GM19023 (cell line): ENCODE data around the gene CIAO2A.
A peak's percentile ranks its signal among the peaks of the same experiment; 100 is the strongest.
"Not testable (repeated sequence)": the region's sequence is repeated elsewhere in the genome, so short reads cannot be mapped to it uniquely, and the experiment has no call there.

ENCODE experiments used
- ATAC-seq: cut with Tn5 transposase; IDR thresholded peaks from one replicate; pipeline ENCODE4 v1.9.1; 2021; ENCODE audit warnings: mild to moderate bottlenecking, moderate library complexity; ENCODE audit not compliant: unreplicated experiment

CIAO2A gene, protein sequence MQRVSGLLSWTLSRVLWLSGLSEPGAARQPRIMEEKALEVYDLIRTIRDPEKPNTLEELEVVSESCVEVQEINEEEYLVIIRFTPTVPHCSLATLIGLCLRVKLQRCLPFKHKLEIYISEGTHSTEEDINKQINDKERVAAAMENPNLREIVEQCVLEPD

DNA sequence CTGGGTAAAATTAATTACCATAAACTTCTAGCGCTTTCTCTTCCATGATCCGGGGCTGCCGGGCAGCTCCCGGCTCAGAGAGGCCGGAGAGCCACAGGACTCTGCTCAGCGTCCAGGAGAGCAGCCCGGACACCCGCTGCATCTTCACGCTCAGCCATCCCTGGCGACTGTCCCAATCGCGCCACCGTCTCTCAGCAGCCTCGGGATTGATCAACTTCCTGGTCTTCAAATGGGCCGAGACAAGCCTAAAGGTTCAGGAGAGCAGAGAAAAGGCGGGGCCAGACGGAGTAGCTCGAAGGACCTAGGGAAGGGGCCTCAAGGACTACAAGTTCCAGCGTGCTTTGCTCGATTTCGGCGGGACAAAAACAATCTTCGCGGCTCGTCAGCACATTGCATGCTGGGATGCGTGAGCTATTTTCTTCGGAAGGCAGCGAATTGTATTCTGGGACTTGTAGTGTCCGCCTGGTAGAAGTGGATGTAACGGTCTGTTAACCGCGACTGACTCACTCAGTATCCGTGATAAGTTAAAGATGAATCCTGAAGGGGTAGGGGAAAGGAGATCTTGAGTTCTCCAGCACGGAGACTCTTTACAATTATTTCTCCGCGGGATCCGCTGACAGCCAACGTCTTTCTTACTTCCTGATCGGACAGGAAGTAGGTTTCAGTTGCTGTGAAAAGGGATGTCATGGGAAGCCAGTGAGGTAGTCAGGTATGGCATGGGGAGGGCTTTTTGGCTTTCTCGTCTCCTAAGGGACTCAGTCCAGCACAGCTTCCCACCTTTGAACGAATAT is at the start of gene CIAO2A:
TSS of gene CIAO2A (minus strand) at position 212 of the 791 bp plus-strand sequence. CDS start at position 142, 70 bp downstream.
- ATAC-seq, result peak; percentile 71

DNA sequence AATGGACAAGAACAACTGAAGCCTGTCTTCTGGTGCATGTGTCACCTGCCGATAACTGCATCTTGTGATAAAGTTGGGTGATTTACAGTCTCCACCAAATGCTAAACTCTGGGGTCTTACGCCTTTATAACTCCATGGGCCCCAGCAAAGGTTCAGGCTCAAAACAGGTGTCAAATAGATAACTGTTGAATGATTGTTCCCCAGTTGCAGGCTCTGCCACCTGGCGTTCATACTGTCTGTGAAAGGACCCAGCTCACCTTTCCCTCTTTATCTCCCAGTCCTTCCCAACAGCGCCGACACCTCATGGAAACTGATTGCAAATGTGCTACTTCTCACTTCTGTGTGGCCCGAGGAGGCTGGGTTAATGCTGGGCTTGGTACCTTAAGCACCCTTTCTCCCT is 49.6 kb upstream of the CIAO2A start:
- ATAC-seq, result no peak

DNA sequence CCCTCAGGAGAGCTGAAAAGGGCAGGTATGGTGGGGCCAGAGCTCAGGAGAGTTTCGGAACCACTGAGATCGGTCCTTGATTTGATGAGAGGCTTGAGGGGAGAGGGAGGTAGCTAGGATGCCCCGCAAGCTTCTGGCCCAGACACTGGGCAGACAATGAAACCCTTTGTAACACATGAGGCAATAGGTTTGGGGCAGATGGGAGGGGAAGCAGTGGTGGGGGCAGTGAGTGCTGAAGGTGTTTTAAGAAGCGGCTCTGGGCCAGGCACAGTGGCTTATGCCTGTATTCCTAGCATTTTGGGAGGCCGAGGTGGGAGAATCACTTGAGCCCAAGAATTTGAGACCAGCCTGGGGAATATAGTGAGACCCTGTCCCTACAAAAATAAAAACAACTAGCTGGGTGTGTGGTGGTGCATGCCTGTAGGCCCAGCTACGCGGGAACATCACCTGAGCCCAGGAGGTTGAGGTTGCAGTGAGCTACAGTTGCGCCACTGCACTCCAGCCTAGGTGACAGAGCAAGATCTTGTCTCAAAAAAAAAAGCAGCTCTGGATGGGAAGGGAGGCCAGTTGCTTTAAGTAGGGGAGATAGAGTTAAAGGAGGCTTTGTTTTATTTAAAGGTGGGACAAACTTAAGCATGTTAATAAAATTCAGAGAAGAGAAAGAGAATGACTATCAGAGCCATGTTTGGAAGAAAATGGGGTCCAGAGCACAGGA is 48.3 kb upstream of the CIAO2A start:
- ATAC-seq, result no peak

DNA sequence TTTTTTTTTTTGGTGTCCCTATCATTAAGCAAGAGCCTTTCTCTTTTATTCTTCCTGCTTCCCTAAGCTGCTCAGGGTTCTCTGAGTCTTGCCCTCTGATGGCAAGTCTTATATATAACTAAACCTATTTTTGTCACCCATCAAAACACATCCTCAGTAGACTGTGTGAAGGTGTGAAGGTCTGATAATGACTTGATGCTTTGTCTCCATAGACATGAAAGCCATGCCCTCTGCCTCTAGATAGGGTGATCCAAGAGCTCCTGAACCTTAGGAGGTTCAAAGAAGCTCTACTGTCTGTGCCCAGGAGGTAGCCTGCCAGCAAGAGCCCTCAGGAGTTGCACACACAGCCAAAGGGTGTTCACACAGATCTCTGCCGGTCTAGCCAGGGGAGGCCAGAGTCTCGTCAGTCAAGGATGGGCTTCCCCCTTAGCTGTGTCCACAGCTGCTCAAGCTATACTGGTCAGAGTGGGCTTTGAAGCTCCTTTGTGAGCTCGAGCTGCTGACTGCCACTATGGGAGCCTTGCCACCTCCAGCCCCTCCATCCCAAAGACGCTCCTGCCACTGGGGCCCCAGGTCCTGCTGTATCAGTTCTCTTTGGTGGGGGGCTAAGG is 44.8 kb upstream of the CIAO2A start:
- ATAC-seq, result no peak

DNA sequence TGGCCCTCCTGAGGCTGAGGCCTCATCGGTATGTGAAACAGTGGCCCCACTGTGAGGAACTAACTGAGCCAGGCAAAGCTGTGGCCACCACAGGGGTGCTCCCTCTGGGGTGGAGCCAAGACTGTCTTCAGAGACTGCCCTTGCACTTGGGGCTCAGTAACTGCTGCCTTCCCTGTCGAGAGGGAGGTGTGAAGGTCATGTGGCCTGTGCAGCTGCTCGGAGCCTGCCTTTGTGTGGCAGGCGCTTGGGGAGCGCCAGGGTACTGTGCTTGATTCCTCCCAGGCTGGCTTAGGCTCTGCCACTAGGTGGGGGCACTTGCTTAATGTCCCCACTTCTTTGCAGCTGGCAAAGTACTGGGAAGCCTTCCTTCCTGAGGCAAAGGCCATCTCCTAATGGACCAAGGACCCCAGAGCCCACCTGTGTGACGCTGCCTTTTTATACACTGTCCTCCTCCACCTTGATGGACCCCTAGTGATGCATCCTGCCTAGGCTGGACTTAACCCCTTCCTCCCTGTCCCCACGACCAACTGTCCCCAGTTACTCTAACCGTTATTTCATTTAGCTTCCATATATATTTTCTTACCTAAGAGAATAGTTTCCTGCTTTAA is 43.7 kb upstream of the CIAO2A start:
- no peak for ATAC-seq

DNA sequence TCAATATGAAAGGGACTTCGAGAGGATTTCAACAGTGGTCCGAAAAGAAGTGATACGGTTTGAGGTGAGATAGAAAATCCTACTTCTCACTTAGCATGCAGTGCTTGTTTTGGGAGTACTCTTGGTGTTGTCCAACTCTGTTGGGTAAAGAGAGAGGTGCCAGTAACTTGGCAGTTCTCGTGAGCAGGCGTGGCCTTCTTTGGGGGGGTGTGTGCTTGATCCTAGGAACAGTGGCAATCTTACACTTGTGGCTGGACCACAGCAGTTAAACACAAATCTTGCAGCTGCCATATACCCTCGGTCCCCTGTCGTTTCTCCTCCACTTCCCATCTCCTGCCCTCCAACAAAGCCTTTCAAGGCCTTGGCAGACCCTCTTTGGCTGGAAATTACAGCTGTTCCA is 42.7 kb upstream of the CIAO2A start:
- no peak for ATAC-seq

DNA sequence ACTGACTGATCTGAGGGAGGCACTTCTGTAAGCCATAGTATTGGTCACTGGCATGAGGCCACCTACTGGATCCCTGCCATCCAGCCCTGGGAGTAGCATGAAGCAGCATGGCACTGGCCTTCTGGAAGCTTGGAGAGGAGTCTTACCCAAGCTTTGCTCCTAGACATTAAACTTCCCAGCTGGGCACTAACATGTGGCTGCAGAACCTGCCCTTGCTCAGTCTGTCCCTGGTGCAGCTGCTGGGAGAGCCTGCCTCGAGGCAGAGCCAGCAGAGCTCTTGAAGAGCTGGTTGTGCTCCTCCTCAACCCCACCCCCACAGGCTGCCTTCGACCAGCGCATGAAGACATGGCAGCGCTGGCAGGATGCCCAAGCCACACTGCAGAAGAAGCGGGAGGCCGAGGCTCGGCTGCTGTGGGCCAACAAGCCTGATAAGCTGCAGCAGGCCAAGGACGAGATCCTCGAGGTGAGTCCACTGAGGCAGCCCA is 40.7 kb upstream of the CIAO2A start:
- no peak for ATAC-seq

DNA sequence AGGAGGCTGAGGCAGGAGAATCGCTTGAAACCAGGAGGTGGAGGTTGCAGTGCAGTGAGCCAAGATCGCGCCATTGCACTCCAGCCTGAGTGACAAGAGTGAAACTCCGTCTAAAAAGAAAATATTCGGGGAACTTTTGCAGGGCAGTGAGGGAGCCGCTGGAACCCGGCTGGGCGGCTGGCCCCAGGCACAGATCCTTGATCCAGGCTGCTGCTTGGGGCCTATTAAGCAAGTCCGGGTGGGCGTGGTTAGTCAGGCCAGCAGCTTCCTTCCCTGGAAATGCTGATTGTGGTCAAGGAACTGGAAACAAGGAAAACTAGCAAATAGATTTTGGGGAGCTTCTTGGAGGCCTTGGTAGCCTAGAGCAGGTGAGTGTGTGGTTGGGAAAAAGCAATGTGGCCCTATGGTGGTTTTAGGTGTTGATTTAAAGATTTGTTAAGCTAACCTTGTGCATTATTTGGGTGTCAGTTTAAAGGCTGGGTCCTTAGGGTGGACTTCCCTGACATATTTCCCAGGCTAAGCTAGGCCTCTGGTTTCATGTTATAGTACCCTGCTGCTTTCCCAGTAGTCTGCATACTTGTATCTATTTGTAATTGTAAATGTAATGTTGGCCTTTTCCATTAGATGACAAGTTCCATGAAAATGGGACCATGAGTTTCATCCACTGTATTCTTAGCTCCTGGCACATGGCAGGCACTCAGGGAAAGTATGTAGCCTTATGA is 40.1 kb upstream of the CIAO2A start:
- no peak for ATAC-seq

DNA sequence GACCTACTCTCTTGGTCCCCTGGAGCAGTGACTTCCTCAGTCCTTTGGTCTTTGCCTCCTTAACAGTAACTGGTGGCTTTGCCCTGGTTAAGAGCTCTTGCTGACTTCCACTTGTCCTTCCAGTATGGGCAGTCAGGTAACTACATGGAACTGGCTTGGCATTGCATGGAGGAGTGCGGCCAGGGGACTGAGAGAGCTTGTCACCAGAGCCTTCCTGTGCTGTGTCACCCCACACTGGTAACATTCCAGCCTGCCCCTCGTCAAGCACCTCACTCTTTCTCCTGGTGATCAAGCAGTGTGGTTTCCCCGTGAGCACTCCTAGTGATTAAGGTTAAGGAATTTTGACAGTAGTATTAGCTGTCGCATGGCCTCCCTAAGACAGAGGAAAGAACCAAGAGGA is 38.6 kb upstream of the CIAO2A start:
- no peak for ATAC-seq

DNA sequence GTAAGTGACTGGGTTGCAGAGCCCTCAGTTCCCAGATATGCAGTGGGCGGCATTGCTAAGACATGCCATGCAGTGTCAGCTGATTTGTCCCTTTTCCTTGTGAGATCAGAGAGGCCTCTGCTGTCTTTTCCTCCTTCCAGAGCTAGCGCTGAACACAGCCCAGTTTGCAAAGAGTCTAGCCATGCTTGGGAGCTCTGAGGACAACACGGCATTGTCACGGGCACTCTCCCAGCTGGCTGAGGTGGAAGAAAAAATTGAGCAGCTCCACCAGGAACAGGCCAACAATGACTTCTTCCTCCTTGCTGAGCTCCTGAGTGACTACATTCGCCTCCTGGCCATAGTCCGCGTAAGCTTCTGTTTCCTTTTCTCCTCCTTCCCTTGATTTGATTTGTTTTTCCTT is 37.9 kb upstream of the CIAO2A start:
- no peak for ATAC-seq

DNA sequence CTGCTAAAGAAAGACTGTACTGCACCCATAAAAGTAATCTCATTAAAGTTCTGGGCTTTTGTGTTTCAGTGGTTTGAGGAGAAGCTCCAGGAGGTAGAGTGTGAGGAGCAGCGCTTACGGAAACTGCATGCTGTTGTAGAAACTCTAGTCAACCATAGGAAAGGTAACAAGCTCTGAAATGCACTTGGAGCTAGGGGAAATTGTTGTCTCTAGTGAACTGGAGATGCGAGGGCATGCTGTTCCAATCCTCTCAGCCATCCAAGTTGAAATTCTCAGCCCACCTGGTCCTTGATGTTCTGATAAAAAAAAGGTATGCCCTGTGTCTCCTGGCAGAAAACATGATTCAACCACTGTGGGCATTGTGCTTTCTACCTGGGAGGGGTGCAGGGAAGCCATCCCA is 36.5 kb upstream of the CIAO2A start:
- ATAC-seq, result no peak

DNA sequence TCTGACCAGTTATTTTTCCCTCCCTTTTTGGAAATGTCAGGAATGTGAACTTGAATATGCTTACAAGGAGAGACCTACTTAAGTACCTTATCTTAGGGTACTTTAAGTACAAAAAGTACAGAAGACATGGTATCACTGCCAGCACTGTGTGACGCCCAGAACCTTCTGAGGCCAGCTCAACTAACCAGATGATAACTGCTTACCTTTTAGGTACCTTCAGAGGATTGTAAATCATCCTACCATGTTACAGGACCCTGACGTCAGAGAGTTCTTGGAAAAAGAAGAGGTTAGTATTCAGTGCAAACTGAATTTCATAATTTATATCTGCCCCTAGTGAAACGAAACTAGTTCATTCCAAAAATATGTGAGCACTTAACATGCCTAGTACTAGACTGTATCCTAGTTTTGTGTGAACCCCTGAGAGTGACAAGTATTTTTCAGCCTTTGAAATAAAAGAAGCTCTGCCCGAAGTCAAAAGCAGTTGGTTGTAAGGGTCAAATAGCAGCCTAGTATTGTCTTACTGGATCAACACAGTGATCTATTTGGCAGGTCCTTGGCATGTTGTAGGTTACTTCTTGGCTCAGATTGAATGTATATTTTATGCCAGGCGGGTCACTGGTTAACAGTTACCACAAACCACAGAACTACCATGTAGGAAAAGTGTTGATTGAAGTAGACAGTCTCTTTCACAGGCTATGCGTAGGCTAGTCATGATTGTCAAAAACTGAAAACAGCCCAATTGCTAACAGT is 34.1 kb upstream of the CIAO2A start:
- no peak for ATAC-seq

DNA sequence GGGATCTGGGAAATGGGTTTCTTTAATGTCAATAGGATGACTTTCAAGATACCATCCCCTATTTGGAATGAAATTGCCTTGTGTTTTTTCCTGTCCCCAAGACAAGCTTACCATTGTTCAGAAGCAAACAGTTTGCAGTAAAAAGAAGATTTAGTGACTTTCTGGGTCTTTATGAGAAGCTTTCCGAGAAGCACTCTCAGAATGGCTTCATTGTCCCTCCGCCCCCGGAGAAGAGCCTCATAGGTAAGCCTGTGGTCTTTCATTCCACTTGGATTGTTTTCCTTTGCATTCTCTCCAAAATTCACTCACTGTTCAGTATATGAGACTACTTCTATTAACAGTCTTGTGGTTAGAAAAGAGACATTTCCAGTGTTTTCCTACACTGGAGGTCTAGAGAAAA is 32.3 kb upstream of the CIAO2A start:
- no peak for ATAC-seq

DNA sequence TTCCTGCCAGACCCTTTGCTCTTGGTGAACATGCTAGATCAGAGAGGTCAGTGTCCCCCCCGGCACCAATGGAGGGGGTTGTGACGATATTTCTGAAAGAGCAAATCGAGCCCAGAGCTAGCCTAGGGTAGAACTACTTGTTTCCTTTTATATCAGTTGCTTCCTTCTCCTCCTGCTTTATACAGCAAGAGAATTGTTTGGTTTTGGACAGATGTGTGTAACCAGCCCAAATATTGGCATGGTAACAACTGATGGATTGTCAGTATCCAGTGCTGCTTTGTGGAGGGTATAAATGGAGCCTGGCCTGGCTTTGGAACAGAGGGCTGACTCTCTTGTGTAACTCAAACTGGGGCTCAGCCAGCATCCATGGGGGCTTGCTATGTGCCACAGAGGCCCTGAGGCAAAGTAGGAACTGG is 29.3 kb upstream of the CIAO2A start:
- no peak for ATAC-seq

DNA sequence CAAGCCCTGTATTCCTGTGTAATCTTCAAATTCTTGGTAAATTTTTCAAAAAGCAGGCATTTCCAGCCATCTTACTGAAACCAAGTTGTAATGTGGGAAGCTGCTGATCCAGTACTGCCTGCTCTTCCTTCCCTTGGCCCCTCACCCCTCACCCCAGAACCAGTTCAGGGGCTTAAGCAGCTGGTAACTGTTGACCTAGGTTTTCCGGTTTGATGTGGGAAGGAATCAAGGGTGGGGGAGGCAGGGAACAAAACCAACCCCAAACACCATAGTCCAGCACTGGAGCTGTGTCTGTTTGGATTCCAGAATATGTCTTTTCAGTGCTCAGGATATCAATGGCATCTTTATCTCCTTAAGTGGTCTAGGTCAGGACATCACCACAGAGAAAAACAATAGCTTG is 28.8 kb upstream of the CIAO2A start:
- ATAC-seq, result no peak

DNA sequence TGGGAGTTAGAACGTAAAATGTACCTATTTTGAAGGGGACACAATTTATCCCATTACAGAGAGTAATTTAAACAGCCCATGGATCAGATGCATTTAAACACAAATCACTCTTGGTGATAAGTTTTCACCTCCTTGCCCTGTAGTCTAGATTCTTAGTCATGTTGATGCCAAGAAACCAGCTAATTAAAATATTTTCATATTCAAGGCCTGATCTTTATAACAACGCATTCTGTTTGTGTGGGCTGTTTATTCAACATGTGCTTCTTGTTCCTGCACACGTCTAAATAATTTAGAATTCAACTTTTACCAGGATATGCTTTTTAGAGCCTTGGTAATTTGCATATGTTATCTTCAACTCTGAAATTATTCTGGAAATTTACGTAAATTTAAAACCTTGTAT is 28.0 kb upstream of the CIAO2A start:
- ATAC-seq, result no peak

DNA sequence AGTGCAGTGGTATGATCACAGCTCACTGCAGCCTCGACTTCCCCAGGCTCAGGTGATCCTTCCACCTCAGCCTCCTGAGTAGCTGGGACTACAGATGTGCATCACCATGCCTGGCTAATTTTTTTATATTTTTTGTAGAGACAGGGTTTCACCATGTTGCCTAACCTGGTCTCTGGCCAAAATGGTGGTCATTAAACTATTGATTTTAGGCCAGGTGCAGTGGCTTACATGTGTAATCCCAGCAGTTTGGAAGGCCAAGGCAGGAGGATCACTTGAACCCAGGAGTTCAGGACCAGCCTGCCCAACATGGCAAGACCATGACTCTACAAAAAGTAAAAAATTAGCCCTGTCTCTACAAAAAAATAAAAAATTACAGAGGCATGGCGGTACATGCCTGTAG is 26.7 kb upstream of the CIAO2A start:
- ATAC-seq, result not testable (repeated sequence)

DNA sequence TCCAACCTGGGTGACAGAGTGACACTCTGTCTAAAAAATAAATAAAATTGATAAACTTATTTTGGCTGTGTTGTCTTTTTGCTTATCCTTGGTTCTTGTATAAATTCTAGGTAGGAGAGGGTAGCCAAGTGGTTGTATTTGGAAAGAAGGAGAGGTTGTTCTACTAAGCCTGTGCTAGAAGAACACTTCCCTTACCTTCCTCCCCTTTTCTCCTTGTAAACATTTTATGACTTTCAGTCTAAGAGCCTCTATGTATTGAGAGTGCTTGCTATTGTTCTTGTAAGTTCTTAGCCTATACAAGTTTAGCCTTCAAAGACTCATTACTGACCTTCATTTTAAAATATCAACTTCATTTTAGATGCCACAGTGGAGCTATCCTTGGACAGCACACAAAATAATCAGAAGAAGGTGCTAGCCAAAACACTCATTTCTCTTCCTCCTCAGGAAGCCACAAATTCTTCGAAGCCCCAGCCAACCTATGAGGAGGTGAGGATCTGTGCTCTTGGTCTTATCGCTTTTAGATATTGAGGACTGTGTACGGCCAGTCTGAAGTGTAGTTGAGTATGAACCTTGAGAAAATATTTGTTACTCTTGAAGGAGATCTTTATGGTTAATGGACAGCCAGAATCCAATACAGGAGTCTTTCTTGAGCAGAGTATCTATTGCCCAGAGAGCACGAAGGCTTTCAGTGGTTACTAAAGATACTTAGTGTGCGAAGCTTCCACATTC is 24.3 kb upstream of the CIAO2A start:
- ATAC-seq, result no peak

DNA sequence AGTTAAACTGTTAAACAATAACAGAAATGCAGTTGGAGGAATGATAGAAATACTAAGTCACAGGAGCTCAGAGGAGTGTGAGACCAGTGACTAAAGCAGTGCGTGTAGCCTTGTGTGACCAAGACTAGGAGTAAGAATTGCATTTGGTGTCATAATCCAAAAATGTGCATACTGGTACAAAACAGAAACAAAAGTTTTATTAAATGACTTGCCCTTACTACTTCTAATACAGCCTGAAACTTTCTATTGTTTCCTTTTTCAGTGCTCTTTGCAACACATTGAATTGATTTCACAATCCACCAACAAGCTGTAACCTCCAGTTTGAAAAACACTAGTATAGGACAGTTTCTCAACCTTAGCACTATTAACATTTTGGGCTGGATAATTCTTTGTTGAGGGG is 19.3 kb upstream of the CIAO2A start:
- no peak for ATAC-seq
